Activated CD4-positive, alpha-beta T cell treated with anti-CD3 and anti-CD28 coated beads for 48 hours (primary cell): ENCODE data around the gene EXOC3L2.

ENCODE experiments used
- DNase-seq: peaks from one replicate; pipeline ENCODE4 v3.0.0-alpha.2; 2020

The EXOC3L2 gene

GRCh38 chr19:45218911-45219743 lies 26.1 kb downstream of the EXOC3L2 start:
- DNase-seq: no peak

GRCh38 chr19:45218426-45218825 lies 26.8 kb downstream of the EXOC3L2 start:
- no peak for DNase-seq

GRCh38 chr19:45217957-45218334 lies 27.3 kb downstream of the EXOC3L2 start:
- DNase-seq: no peak

DNA sequence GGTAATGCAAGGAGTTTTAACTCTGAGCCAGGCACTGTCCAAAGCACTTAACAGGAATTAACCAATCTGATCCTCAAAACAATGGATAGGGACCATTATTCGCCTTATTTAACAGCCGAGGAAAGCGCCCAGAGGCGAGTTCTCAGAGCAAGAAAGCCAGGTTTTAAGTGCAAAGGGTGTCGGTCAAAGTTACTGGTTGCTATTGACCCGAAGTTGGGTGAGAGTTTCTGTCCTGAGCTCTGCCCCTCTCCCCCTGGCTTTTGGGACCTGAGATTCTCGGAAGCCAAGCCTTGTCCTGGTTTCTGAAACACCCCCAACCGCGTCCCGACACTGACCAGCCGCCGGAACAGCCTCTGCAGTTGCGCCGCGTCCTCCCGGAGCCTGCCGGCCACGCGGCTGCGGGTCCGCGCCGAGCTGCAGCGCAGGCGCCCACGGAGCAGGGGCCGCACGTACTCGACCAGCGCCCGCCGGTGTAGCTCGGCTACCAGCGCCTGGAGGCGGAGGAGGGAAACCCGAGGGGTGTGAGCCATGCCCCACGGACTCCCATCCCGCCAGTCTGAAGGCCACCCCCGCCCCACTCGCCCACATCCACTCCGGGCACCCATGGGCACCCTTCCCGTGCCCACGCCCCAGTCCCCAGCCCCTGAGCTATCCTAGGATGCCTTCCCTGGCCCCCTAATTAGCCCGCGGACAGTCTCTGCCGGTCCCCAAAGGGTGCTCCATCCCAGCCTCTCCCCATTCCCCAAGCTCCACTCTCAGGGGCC lies 27.8 kb downstream of the EXOC3L2 start:
- no peak for DNase-seq

DNA sequence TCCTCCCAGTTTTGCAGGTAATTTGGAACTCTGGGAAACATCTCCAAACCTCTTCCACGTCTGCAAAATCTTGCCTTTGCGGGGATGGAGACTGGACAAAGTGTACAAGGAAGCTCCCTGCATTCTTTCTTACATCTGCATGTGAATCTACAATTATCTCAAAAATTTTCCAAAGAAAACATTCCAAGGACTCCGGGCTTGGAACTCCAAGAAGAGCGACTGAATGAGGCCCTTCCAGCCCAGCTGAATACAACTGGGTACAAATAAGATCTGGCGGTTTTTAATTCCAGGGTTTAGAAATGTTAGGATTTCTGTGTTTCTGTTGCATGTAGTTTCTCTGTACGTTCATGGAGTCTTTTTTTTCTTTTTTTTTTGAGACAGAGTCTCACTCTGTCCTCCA lies 28.5 kb downstream of the EXOC3L2 start:
- DNase-seq: no peak

DNA sequence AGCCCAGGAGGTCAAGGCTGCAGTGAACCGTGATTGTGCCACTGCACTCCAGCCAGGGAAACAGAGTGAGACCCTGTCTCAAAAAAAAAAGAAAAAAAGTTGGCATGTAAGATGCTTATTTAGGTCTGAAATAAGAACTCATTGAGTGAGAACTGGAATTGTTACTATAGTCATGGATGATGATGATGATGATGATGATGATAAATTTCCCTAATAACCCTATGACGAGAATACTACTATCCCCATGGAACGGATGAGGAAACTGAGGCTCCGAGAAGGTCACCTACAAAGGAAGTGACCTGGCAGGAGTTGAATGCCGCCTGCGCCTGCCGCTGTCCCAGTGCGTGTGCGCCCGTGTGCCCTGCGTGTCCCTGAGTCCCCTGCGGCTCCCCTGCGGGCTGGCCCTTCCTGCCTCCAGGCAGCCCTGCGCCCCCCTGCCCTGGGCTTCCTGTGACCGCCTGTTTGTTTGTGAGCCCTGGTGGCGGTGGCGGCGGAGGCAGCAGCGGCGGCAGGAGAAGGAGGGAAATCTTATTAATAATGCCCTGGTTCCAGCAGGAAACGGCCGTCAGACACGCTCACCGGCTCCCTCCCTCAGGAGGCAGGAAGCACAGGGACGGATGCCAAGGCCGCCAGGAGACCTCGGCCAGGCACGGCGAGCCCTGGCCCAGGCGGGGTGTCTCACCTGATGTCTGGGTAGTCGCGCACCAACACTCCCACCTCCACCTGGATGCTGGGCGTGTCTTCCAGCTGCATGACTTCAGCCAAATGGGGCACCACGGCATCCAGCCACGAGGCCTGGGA lies 29.6 kb downstream of the EXOC3L2 start:
- DNase-seq: no peak

GRCh38 chr19:45213031-45213430 lies 32.2 kb downstream of the EXOC3L2 start:
- DNase-seq: no peak

GRCh38 chr19:45211751-45212381 lies 33.3 kb downstream of the EXOC3L2 start:
- DNase-seq: no peak

DNA sequence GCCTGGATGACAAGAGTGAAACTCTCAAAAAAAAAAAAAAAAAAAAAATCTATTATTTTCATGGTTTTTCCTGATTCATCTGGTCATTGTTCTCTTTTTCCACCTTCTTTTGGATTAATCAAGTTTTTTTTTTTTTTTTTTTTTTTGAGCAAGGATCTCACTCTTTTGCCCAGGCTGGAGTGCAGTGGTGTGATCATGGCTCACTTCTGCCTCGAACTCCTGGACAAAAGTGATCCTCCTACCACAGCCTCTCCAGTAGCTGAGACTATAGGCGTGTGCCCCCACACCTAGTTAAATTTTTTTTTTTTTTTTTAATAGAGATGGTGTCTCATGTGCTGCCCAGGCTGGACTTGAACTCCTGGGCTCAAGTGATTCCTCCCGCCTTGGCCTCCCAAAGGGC lies 38.9 kb downstream of the EXOC3L2 start:
- DNase-seq: no peak

DNA sequence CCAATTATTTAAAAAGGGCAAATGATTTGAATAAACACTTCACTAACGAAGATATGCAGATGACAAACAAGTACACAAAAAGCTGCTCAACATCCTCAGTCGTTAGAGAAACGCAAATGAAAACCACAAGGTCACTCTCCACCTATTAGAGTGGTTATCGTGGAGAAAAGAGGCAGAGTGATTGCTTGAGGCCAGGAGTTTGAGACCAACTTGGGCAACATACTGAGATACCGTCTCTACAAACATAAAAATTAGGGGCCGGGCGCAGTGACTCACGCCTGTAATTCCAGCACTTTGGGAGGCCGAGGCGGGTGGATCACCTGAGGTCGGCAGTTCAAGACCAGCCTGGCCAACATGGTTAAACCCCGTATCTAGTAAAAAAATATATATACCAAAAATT lies 39.4 kb downstream of the EXOC3L2 start:
- no peak for DNase-seq

GRCh38 chr19:45202637-45203036 lies 42.6 kb downstream of the EXOC3L2 start:
- no peak for DNase-seq

- DNase-seq: no peak
These were observed 44.6 kb downstream of the EXOC3L2 start for GRCh38 chr19:45200568-45200967.

DNA sequence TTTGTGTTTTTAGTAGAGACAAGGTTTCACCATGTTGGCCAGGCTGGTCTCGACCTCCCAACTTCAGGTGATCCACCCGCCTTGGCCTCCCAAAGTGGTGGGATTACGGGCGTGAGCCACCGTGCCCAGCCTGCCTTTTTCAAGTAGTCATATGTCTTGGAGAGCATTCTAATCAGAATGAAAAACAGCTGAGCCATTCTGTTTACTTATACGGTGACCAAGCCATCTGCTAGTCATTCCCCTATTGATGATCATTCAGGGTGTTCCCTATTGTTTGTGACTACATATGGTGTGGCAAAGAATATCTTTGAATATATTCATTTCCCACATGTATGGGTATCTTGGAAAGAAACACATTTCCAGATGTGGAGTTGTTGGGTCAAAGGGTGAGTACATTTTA lies 49.4 kb downstream of the EXOC3L2 start:
- DNase-seq: no peak

- no peak for DNase-seq
These were observed 53.8 kb downstream of the EXOC3L2 start for GRCh38 chr19:45191375-45191774.

DNA sequence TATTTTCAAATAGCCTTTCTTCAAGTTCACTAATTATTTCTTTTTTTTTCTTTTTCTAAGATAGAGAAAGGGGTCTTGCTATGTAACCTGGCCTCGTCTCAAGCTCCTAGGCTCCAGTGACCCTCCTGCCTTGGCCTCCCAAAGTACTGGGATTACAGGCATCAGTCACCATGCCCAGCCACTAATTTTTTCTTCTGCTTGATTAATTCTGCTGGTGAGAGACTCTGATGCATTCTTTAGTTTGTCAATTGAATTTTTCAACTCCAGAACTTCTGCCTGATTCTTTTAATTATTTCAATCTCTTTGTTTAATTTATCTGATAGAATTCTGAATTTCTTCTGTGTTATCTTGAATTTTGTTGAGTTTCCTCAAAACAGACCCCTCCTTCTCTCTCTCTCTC lies 55.2 kb downstream of the EXOC3L2 start:
- no peak for DNase-seq

DNA sequence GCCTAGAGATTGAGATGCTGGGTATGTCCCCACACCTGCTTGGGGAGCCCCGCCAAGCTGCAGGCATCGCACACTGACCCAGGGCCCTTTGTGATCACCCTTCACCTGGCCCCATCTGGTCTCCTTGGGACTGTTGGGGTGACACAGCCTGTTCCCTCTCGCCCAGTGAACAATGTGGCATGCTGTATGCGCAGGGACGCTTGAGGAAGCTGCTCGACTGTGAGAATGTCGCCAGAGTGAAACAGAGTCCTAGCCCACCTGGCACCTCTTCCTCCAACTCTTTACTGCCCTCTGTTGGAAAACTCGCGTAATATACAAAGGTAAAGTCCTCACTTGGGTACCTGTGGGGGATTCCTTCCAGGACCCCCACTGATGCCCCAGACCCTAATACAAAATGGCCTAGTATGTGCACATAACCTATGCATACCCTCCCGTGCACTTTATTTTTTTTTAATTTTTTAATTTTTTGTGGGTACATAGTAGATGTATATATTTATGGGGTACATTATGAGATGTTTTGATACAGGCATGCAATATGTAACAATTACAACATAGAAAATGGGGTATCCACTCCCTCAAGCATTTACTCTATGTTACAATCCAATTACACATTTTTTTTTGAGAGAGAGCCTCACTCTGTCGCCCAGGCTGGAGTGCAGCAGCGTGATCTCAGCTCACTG lies 57.6 kb downstream of the EXOC3L2 start:
- DNase-seq: peak; percentile 30

- DNase-seq: no peak
These were observed 58.5 kb downstream of the EXOC3L2 start for GRCh38 chr19:45186509-45187334.

DNA sequence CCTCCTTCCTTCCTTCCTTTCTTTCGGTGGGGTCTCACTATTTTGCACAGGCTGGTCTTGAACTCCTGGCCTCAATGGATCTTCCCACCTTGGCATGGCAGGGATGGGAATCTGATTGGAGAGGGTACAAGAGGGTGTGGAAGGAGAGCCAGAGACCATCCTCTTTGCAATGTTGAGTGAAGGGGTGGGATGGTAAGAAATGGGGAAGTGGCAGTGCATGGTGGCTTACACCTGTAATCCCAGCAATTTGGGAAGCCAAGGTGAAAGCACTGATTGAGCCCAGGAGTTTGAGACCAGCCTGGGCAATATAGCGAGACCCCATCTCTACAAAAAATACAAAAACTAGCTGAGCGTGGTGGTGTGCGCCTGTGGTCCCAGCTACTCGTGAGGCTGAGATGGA lies 61.1 kb downstream of the EXOC3L2 start:
- DNase-seq: no peak

DNA sequence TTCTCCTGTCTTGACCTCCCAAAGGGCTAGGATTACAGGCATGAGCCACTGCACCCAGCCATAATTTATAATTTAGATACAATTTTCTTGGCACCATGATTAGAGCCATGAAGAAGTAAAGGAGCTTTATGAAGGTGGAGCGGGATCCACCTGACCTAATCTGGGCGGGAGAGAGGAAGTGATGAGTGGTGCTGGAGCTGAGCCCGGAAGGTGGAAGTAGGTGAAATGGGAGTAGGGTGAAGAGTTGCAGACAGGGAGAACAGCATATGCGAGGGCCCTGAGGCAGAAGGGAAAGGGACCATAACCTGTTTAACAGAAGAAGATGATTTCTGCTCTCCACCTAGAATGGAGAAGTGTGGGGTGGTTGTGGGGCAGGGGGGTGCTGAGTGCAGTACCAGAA lies 62.4 kb downstream of the EXOC3L2 start:
- DNase-seq: no peak

DNA sequence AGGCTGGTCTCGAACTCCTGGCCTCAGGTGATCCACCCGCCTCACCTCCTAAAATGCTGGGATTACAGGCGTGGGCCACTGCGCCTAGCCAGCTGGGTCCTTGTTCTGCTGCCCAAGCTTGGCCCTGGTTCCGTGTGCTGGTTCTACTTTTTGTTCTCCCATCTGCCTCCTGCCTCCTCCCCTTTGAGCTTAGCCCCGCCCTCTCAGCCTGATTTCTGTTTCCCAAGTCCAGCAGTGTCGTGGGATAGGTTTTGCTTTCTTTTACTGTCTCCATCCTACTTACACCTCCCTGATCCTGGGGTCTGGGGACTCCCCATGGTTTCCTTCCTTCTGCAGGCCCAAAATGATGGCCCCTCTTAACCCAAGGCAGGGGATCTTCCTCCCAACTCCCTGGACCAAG lies 64.3 kb downstream of the EXOC3L2 start:
- no peak for DNase-seq

- DNase-seq: no peak
These were observed 65.3 kb downstream of the EXOC3L2 start for GRCh38 chr19:45179892-45180370.
